Upper lobe of left lung (tissue), 6 donors: ENCODE measurements around the gene NANOS2. TPM values are rescaled to one million over a fixed set of nuclear protein-coding genes. Genes with fewer than 3 reads are reported as not detected.

Source experiments
- ATAC-seq, 2 donors: fragments of 200-7000 bp; cut with Tn5 transposase; one replicate each; pipeline ENCODE4 v1.9.1; 2022; ENCODE audit warnings: mild to moderate bottlenecking in 2 of 2, moderate library complexity in 2 of 2; ENCODE audit not compliant: low FRiP score in 2 of 2
- DNase-seq, 2 donors: peaks; one replicate each; pipeline ENCODE4 v3.0.0-alpha.2; 2019 to 2020
- H3K27ac ChIP-seq, 4 donors: fragments of 200-600 bp; sonication (generic); one replicate each; pipeline ENCODE4 v1.5.1; 2016 to 2019
- H3K27me3 ChIP-seq, 4 donors: fragments of 200-600 bp; sonication (generic); one replicate each; pipeline ENCODE4 v1.5.1; 2017 to 2019
- H3K36me3 ChIP-seq, 4 donors: fragments of 200-600 bp; sonication (generic); one replicate each; pipeline ENCODE4 v1.5.1; 2016 to 2019
- H3K4me1 ChIP-seq, 4 donors: fragments of 200-600 bp; sonication (generic); one replicate each; pipeline ENCODE4 v1.5.1; 2018 to 2019
- H3K4me3 ChIP-seq, 4 donors: fragments of 200-600 bp; sonication (generic); one replicate each; pipeline ENCODE4 v1.5.1; 2017 to 2019; ENCODE audit warnings: mild to moderate bottlenecking in 2 of 4, moderate library complexity in 1 of 4
- H3K9me3 ChIP-seq, 4 donors: fragments of 200-600 bp; sonication (generic); one replicate each; pipeline ENCODE4 v1.5.1; 2018 to 2019
- EP300 ChIP-seq, 4 donors: sonication (generic); formaldehyde crosslinking; IDR thresholded peaks; one replicate each; pipeline ENCODE4 v1.5.1; 2017; ENCODE audit warnings: antibody characterized with exemption in 4 of 4, control low read depth in 2 of 4
- POLR2A ChIP-seq, 4 donors: fragments of 450-650 bp; IDR thresholded peaks; one replicate each; pipeline ENCODE4 v1.5.1; 2016 to 2017; ENCODE audit warnings: antibody characterized with exemption in 4 of 4, mild to moderate bottlenecking in 2 of 4
- POLR2AphosphoS5 ChIP-seq, 2 donors: sonication (generic); formaldehyde crosslinking; IDR thresholded peaks; one replicate each; pipeline ENCODE4 v1.5.1; 2017; ENCODE audit warnings: antibody characterized with exemption in 2 of 2
- WGBS, 2 donors: methylation state at CpG; one replicate each; pipeline ENCODE4 v1.1.5; 2017 to 2018; 5-methylcytosine and 5-hydroxymethylcytosine counted together
- total RNA-seq, 6 donors: library from RNA; depleted of rRNA in 4 of 6; stranded (reverse); fragments of >200 nt in 4 of 6; gene quantifications; one replicate each; pipeline versions ENCODE4 v1.1.0 to v1.2.1, GENCODE V29; 2016 to 2021
- TF ChIP-seq, protein P1 (sequence below), 6 experiments: fragments of 450-650 bp in 4 of 6; fragments of 200-600 bp in 2 of 6; sonication (generic) in 2 of 6; IDR thresholded peaks; one replicate each; pipeline ENCODE4 v1.5.1; 2016 to 2019; ENCODE audit warnings: antibody characterized with exemption in 6 of 6
- donor health status: DM: no; HTN: no; CAD: no; lungs with moderate emphysema.
- donor health status: DM: no; HTN: yes; CAD: no; lungs with severe emphysema.

The NANOS2 gene
- total RNA-seq, 6 donors from 2014 or later, result not detected

DNA sequence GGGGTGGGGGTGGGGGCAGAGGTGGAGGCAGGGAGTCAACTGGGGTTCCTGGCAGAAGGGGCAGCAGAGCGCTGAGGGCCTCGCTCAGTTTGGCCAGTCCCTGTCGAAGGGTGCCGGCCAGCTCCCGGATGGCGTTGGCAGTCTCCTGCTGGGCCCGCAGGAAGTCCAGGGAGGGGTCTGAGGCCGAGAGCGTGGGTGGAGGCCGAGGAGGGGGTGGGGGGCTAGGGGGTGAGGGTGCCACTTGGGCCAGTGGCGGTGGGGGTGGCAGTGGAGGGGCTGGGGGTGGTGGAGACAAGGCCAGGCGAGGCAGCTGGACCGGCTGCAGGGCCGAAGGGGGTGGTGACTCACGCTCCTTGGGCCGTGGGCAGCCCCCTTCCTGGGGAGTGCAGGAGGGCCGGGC is 23.7 kb downstream of the NANOS2 start:
- WGBS, 2 donors, result 92 to 100% methylated on average over 1 to 17 of the region's 17 CpGs
- peak in 1 of 2 donors; percentile 69 for DNase-seq
- no peak for ATAC-seq
- H3K36me3 ChIP-seq, result peaks cover 0 to 30% (median 12%) of the 10 kb centered on the region in 4 donors
- H3K27ac ChIP-seq, result no peak overlapping the region
- no peaks in the 10 kb centered on the region for H3K9me3 ChIP-seq
- no peaks in the 10 kb centered on the region for H3K27me3 ChIP-seq
- H3K4me3 ChIP-seq, result no peak overlapping the region
- TF ChIP-seq, protein P1, sequence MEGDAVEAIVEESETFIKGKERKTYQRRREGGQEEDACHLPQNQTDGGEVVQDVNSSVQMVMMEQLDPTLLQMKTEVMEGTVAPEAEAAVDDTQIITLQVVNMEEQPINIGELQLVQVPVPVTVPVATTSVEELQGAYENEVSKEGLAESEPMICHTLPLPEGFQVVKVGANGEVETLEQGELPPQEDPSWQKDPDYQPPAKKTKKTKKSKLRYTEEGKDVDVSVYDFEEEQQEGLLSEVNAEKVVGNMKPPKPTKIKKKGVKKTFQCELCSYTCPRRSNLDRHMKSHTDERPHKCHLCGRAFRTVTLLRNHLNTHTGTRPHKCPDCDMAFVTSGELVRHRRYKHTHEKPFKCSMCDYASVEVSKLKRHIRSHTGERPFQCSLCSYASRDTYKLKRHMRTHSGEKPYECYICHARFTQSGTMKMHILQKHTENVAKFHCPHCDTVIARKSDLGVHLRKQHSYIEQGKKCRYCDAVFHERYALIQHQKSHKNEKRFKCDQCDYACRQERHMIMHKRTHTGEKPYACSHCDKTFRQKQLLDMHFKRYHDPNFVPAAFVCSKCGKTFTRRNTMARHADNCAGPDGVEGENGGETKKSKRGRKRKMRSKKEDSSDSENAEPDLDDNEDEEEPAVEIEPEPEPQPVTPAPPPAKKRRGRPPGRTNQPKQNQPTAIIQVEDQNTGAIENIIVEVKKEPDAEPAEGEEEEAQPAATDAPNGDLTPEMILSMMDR (IDR thresholded peaks at IDR 0.05), result no peak
- TF ChIP-seq POLR2A (IDR thresholded peaks at IDR 0.05) (no peak), EP300 (IDR thresholded peaks at IDR 0.05) (no peak), POLR2AphosphoS5 (IDR thresholded peaks at IDR 0.05) (no peak)
- peaks cover 0 to 11% (median 9%) of the 10 kb centered on the region in 4 donors for H3K4me1 ChIP-seq

DNA sequence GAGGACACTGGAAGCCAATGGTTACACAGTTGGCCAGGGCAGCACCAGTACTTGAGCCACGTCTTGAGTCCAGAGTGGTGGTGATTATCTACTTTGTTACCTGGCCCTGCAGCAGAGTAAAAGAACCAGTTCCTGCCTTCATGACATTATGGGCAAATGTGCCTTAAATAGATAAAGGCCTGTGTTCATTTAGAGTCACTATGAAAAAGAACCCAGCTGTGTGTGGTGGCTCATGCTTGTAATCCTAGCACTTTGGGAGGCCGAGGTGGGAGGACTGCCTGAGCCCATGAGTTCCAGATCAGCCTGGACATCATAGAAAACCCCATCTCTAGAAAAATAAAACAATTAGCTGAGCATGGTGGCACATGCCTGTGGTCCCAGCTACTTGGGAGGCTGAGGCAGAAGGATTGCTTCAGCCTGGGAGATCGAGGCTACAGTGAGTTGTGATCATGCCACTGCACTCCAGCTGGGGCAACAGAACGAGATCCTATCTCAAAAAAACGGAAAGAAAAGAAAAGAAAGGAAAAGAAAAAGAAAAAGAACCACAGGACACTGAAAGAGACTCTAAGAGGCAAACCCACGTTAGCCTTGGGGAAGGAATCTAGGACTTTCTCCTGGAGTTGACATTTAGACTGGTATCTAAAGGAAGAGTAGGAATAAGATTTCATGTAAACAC is 25.2 kb downstream of the NANOS2 start:
- ATAC-seq, result no peak
- TF ChIP-seq, protein P1 (IDR thresholded peaks at IDR 0.05), result no peak
- TF ChIP-seq POLR2A (IDR thresholded peaks at IDR 0.05), result no peak
- no peak for TF ChIP-seq EP300 (IDR thresholded peaks at IDR 0.05)
- TF ChIP-seq POLR2AphosphoS5 (IDR thresholded peaks at IDR 0.05), result no peak

DNA sequence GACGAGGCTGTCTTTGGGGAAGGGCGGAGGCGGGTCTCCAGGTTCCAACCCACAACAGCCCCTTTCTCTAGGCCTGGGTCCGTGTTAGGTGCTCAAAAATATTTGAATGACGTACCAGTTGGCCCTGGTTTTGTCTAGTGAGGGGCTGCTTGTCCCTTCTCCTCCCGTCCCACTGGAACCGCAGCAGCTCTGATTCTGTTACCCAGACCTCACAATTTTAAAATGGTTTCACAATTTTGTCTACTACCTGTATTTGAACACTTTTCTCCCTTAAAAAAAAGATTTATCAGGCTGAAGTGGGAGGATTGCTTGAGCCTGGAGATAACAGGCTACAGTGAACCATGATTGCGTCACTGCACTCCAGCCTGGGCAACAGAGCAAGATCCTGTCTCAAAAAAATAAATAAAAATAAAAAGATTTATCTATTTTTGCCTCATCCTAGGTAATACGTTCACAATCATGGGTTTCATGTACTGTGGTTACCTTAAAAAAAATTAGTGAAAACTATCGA is 27.3 kb downstream of the NANOS2 start:
- H3K9me3 ChIP-seq, result no peaks in the 10 kb centered on the region
- H3K4me1 ChIP-seq, result peaks cover 32 to 45% (median 39%) of the 10 kb centered on the region in 4 donors
- TF ChIP-seq EP300 (IDR thresholded peaks at IDR 0.05) (no peak), POLR2A (IDR thresholded peaks at IDR 0.05) (no peak), POLR2AphosphoS5 (IDR thresholded peaks at IDR 0.05) (no peak)
- TF ChIP-seq, protein P1 (IDR thresholded peaks at IDR 0.05), result no peak
- H3K4me3 ChIP-seq, result peak overlapping the region in 3 of 4 donors; percentile 72 to 84 (median 81)
- ATAC-seq (no peak), DNase-seq (no peak)
- H3K36me3 ChIP-seq, result peaks cover 0 to 28% (median 9%) of the 10 kb centered on the region in 4 donors
- H3K27ac ChIP-seq, result peak overlapping the region; percentile 87 to 92 (median 90)
- no peaks in the 10 kb centered on the region for H3K27me3 ChIP-seq
- 46 to 63% methylated on average over 6 to 10 of the region's 10 CpGs for WGBS, 2 donors

More for the DNA sequence above, 25.2 kb downstream of the NANOS2 start:
- no peak overlapping the region for H3K27ac ChIP-seq
- H3K27me3 ChIP-seq, result no peaks in the 10 kb centered on the region
- H3K9me3 ChIP-seq, result no peaks in the 10 kb centered on the region
- H3K36me3 ChIP-seq, result peaks cover 0 to 24% (median 6%) of the 10 kb centered on the region in 4 donors
- no peak overlapping the region for H3K4me3 ChIP-seq
- WGBS, 2 donors, result 72 to 74% methylated on average over 6 of the region's 6 CpGs
- no peak for DNase-seq
- peaks cover 11 to 24% (median 19%) of the 10 kb centered on the region in 4 donors for H3K4me1 ChIP-seq

DNA sequence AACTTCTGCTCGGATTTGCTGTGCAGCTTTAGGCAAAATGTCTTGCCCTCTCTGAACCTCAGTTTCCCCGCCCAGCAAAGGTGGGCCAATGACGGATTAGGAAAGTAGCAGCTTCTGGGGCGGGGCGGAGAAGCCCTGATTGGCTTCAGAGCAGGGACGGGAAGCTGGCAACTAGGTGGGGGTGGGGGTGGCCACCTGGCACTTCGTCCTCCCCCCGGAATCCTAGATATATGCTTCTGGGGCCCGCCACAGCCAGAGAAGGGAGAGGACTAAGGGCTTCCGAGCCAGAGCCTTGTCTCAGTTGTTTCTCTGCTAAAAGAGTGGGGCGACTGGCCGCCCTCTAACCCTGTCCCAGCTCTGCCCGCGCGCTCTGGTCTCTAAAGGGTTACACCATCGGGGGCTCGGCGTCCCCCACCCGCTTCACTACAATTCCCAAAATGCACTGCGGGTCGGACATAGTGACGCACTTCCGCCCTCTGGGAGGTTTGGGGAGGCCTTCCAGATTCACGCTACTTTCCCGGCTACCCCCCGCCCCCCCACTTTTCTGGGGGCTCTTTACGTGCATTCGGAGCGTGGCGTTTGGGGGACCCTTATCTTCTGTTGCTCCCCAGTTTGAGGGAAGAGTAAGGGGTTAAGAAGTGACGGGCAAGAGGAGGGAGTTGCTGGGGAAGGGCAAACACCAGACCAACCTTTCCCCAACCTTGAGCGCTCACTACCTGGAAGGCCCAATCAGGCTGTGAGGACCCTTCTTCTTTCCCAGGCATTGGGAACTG is 28.0 kb downstream of the NANOS2 start:
- DNase-seq (peak; percentile 84 to 88), ATAC-seq (peak; percentile 93 to 95)
- H3K27ac ChIP-seq, result peak overlapping the region; percentile 87 to 92 (median 90)
- peak in 3 of 4 donors; percentile 33 to 65 (median 41) for TF ChIP-seq POLR2A (IDR thresholded peaks at IDR 0.05)
- TF ChIP-seq, protein P1 (IDR thresholded peaks at IDR 0.05), result peak in 2 of 6 experiments; percentile 3 to 16
- TF ChIP-seq POLR2AphosphoS5 (IDR thresholded peaks at IDR 0.05), result peak; percentile 71 to 83
- TF ChIP-seq EP300 (IDR thresholded peaks at IDR 0.05), result no peak
- H3K36me3 ChIP-seq, result peaks cover 0 to 24% (median 9%) of the 10 kb centered on the region in 4 donors
- H3K9me3 ChIP-seq, result no peaks in the 10 kb centered on the region
- H3K4me3 ChIP-seq, result peak overlapping the region; percentile 39 to 84 (median 76)
- no peaks in the 10 kb centered on the region for H3K27me3 ChIP-seq
- H3K4me1 ChIP-seq, result peaks cover 35 to 52% (median 42%) of the 10 kb centered on the region in 4 donors
- WGBS, 2 donors, result 1 to 2% methylated on average over 20 to 32 of the region's 32 CpGs
